SH-SY5Y (cell line): ENCODE data around the gene COPE.

ENCODE experiments used
- GATA2 ChIP-seq: IDR thresholded peaks from 2 replicates; pipeline ENCODE4 v1.6.1; 2011; ENCODE audit warnings: mild to moderate bottlenecking, low read depth, low read length
- GATA3 ChIP-seq: IDR thresholded peaks from 2 replicates; pipeline ENCODE4 v1.6.1; 2011; ENCODE audit warnings: low read depth, mild to moderate bottlenecking, low read length, moderate library complexity

- TF ChIP-seq GATA2 (no peak), GATA3 (no peak)
Measured at GRCh38 chr19:18928018-18928805, 9.0 kb upstream of the COPE start.
